Measurements from ENCODE around the gene ZMYND12. TPM values are rescaled to one million over a fixed set of nuclear protein-coding genes. Genes with fewer than 3 reads are reported as not detected.

ZMYND12 gene
- polyA plus RNA-seq, 3 donors: 0.76 to 1.3 (median 1.2) TPM

DNA sequence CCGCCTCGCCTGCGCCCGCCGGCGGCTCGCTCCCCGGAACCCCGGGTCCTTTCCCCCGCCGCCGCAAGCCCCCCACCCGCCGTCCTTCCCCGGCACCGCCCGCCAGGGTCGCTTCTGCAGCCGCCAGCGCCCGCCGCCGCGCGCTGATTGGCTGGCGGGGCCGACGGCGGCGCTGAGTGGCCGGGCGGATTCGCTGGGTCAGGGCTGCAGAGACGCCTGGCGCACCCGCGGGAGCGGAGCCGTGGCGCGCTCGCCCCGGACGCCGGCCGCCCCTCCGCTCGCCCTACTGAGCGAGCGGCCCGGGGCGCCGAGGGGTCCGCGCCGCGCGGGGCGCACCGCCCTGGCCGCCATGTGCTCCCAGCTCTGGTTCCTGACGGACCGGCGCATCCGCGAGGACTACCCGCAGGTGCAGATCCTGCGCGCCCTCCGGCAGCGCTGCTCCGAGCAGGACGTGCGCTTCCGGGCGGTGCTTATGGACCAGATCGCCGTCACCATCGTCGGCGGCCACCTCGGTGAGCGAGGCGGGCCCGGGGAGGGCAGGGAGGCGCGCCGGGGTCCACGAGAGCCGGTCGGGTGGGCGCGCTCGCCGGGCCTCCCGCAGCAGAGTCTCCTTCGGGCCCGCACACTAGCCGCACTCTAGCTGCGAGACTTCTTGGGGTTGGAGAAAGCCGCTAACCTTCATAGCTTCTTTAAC lies 75.1 kb downstream of the ZMYND12 start, which contains the start of gene RIMKLA:
Gene RIMKLA, plus strand, starts transcription at position 207 of the 694 bp plus-strand sequence. Its CDS starts 143 bp downstream, at position 350.
- peak within 1 kb of the TSS in 1 of 3 experiments; percentile 57 for H3K4me3 ChIP-seq (replicated peaks in 1 of 3; ENCODE audit: low read depth in 2 of 3, low read length in 3 of 3)

More for the DNA sequence above, 75.1 kb downstream of the ZMYND12 start, which contains the start of gene RIMKLA:
- H3K4me3 Mint-ChIP-seq: peak within 1 kb of the TSS; percentile 75 to 89
- under 1% methylated on average over 100 of the region's 101 CpGs for WGBS (ENCODE audit: insufficient coverage)
- H3K36me3 Mint-ChIP-seq: no peaks in the 10 kb centered on the region
- H3K4me1 Mint-ChIP-seq: peaks cover 8% of the 10 kb centered on the region
- Histone ChIP-seq H2AFZ (ENCODE audit: insufficient read depth, low read depth, low read length, poor library complexity, severe bottlenecking) (peak within 1 kb of the TSS; percentile 53), H3K4me2 (replicated peaks; ENCODE audit: extremely low read depth, low read length, poor library complexity, severe bottlenecking) (peak within 1 kb of the TSS; percentile 65), H3K9ac (ENCODE audit: insufficient read depth, low read length, poor library complexity, severe bottlenecking) (no peak within 1 kb of the TSS), H3K27ac (ENCODE audit: low read depth in 1 of 2, low read length in 2 of 2) (no peak within 1 kb of the TSS), H3K27me3 (ENCODE audit: control insufficient read depth in 2 of 2, insufficient read depth in 2 of 2, low read length in 2 of 2) (peaks cover 37 to 46% of the 10 kb centered on the region in 2 donors), H4K20me1 (ENCODE audit: insufficient read depth, low read length) (no peaks in the 10 kb centered on the region), H3K79me2 (ENCODE audit: insufficient read depth, low read length) (no peaks in the 10 kb centered on the region), H3K36me3 (replicated peaks in 1 of 2; ENCODE audit: control insufficient read depth in 1 of 2, insufficient read depth in 2 of 2, low read length in 2 of 2) (no peaks in the 10 kb centered on the region), H3K4me1 (ENCODE audit: control insufficient read depth in 1 of 2, insufficient read depth in 2 of 2, low read length in 2 of 2) (peaks cover 9 to 13% of the 10 kb centered on the region in 2 donors), H3K9me3 (replicated peaks in 1 of 2; ENCODE audit: control insufficient read depth in 1 of 2, insufficient read depth in 1 of 2, low read length in 2 of 2) (peaks cover 0 to 5% of the 10 kb centered on the region in 2 donors)
- DNase-seq: peak in 1 of 3 donors; percentile 15
- intact Hi-C loops (cut with micrococcal nuclease): no loop called here
- peaks cover 34 to 49% (median 44%) of the 10 kb centered on the region in 3 donors for H3K27me3 Mint-ChIP-seq (ENCODE audit: low read depth in 3 of 3)
- TF ChIP-seq CTCF (IDR thresholded peaks at IDR 0.05): no peak
- H3K9me3 Mint-ChIP-seq: peaks cover 0 to 7% (median 4%) of the 10 kb centered on the region in 7 donors
- H3K27ac Mint-ChIP-seq: no peak within 1 kb of the TSS

Small RNA genes lying within 50 kb of the gene (small RNA-seq; reads per million reads assigned to genes)
- not detected for gene TMSB4XP1 (ENCODE audit: insufficient read length, low read depth)

Other genes starting within 250 kb of the ZMYND12 start
- gene FOXJ3, start 120.8 kb downstream of the ZMYND12 start, polyA plus RNA-seq: 10 to 100 TPM; 10.2 to 18.5 (median 18.4) TPM
- not detected for gene RIMKLA, start 75.2 kb downstream of the ZMYND12 start, polyA plus RNA-seq
- gene PPCS, start 521 bp upstream of the ZMYND12 start, polyA plus RNA-seq: 100 to 1,000 TPM in 2 of 3 donors, 10 to 100 TPM in 1; 43.2 to 182 (median 176) TPM
- gene CCDC30, start 7.3 kb upstream of the ZMYND12 start, polyA plus RNA-seq: 1 to 10 TPM in 2 of 3 donors, under 1 TPM in 1; 0.95 to 1.5 (median 1.2) TPM
- 10 to 100 TPM; 28.1 to 31.0 (median 28.8) TPM for gene PPIH, start 202.4 kb upstream of the ZMYND12 start, polyA plus RNA-seq
- 100 to 1,000 TPM in 1 of 3 donors, 10 to 100 TPM in 2; 65.7 to 301 (median 70.2) TPM for gene YBX1, start 226.4 kb upstream of the ZMYND12 start, polyA plus RNA-seq